ENCODE data around the gene PSMD1. TPM values are rescaled to one million over a fixed set of nuclear protein-coding genes. Genes with fewer than 3 reads are reported as not detected.

Gene PSMD1
- total RNA-seq, 1 experiment from 2014 or later: 92.1 TPM

DNA sequence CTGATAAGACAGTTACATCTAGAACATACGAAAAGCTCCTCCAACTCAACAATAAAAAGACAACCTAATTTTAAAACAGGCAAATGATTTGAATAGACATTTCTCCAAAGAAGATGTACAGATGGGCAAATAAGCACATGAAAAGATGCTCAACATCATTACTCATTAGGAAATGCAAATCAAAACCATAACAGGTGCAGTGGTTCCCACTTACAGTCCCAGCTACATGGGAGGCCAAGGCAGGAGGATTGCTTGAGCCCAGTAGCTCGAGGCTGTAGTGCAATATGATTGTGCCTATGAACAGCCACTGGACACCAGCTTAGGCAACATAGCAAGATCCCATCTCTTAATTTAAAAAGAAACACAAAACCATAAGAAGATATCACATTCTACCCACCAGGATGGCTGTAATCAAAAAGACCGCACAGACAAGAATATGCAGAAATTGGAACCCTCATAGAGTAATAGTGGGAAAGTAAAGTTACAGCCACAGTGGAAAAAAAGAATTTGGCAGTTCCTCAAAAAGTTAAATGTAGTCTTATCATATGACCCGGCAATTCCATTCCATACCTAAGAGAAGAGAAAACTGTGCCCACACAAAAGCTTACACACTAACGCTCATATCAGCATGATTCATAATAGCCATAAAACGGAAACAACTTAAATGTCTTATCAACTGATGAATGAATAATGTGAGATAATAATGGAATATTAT lies 111.2 kb downstream of the PSMD1 start:
- Histone ChIP-seq H3K36me3 (ENCODE audit: insufficient read depth, low read length) (peaks cover 66% of the 10 kb centered on the region; the same call in 1 of the 2 replicates), H3K9ac (ENCODE audit: low read length) (no peak overlapping the region), H3K27me3 (ENCODE audit: low read length) (no peaks in the 10 kb centered on the region), H3K4me2 (ENCODE audit: low read depth, low read length, poor library complexity, severe bottlenecking) (no peak overlapping the region), H3K9me3 (ENCODE audit: low read length) (no peaks in the 10 kb centered on the region), H2AFZ (ENCODE audit: low read length) (no peak overlapping the region), H3K4me1 (ENCODE audit: low read length) (peaks cover 15% of the 10 kb centered on the region), H3K4me3 (ENCODE audit: low read length) (no peak overlapping the region), H4K20me1 (ENCODE audit: insufficient read depth, low read depth, low read length) (no peaks in the 10 kb centered on the region), H3K79me2 (ENCODE audit: low read length) (no peaks in the 10 kb centered on the region), H3K9me2 (replicated peaks; ENCODE audit: insufficient read depth, low read length) (no peaks in the 10 kb centered on the region), H3K27ac (ENCODE audit: low read length) (no peak overlapping the region)
- DNase-seq: no peak

DNA sequence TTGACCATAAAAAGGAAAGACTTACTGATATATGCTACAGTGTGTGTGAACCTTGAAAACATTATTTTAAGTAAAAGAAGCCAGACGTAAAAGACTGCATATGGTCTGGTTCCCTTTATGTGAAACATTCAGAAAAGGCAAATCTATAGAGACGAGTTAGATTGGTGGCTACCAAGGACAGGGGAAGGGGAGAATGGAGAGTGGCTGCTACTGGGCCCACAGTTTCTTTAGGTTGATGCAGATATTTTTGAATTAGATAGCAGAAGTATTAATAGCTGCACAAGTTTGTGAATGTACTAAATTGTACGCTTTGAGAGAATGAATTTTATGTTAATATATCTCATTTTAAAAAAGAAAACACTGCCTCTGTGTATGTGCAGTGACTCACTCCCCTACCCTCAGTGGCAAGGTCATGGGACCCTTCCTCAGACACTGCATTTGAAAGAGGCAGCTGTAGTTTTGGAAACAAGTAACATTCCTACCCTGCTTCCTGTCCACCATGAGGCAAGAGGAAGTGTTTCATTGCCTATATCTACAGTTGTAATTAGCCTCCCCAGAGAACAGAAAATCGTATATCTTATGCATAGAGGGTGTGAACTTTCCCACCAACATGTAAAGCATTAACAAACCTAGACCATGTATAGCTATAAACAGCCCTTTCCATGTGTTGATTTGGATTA lies 111.9 kb downstream of the PSMD1 start:
- H4K20me1 ChIP-seq (ENCODE audit: insufficient read depth, low read depth, low read length): no peaks in the 10 kb centered on the region
- no peaks in the 10 kb centered on the region for H3K9me3 ChIP-seq (ENCODE audit: low read length)
- peaks cover 15% of the 10 kb centered on the region for H3K4me1 ChIP-seq (ENCODE audit: low read length)
- no peak overlapping the region for H3K4me2 ChIP-seq (ENCODE audit: low read depth, low read length, poor library complexity, severe bottlenecking)
- H3K9ac ChIP-seq (ENCODE audit: low read length): no peak overlapping the region
- H2AFZ ChIP-seq (ENCODE audit: low read length): no peak overlapping the region
- peaks cover 66% of the 10 kb centered on the region; the same call in 1 of the 2 replicates for H3K36me3 ChIP-seq (ENCODE audit: insufficient read depth, low read length)
- no peak overlapping the region for H3K27ac ChIP-seq (ENCODE audit: low read length)
- no peaks in the 10 kb centered on the region for H3K9me2 ChIP-seq (replicated peaks; ENCODE audit: insufficient read depth, low read length)
- H3K27me3 ChIP-seq (ENCODE audit: low read length): no peaks in the 10 kb centered on the region
- no peaks in the 10 kb centered on the region for H3K79me2 ChIP-seq (ENCODE audit: low read length)
- H3K4me3 ChIP-seq (ENCODE audit: low read length): no peak overlapping the region
- DNase-seq: no peak

DNA sequence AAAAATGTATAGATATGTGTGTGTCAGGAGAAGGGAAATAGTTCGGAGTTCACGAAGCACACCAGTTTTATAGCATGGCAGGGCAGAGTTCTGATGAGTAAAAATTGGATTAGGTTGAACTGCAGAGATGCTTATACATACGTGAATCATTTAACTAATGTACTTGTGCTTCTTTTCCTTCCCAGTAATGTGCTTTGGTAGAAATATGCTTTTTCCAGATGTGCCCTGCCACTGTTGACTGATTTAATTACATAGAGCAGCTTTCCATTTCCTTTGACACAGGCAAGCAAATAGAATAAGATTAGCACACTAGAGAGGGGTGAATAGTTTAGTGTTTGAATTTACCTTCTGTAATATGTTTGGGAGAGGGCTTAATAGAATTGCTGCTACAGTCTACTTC lies 112.8 kb downstream of the PSMD1 start:
- no peaks in the 10 kb centered on the region for H3K27me3 ChIP-seq (ENCODE audit: low read length)
- H3K36me3 ChIP-seq (ENCODE audit: insufficient read depth, low read length): peaks cover 67% of the 10 kb centered on the region; the same call in 1 of the 2 replicates
- H2AFZ ChIP-seq (ENCODE audit: low read length): no peak overlapping the region
- H3K9me2 ChIP-seq (replicated peaks; ENCODE audit: insufficient read depth, low read length): no peaks in the 10 kb centered on the region
- no peak overlapping the region for H3K27ac ChIP-seq (ENCODE audit: low read length)
- H3K79me2 ChIP-seq (ENCODE audit: low read length): no peaks in the 10 kb centered on the region
- H3K4me2 ChIP-seq (ENCODE audit: low read depth, low read length, poor library complexity, severe bottlenecking): no peak overlapping the region
- H3K9me3 ChIP-seq (ENCODE audit: low read length): no peaks in the 10 kb centered on the region
- H3K4me1 ChIP-seq (ENCODE audit: low read length): peaks cover 15% of the 10 kb centered on the region
- no peak overlapping the region for H3K4me3 ChIP-seq (ENCODE audit: low read length)
- no peaks in the 10 kb centered on the region for H4K20me1 ChIP-seq (ENCODE audit: insufficient read depth, low read depth, low read length)
- no peak for DNase-seq
- H3K9ac ChIP-seq (ENCODE audit: low read length): no peak overlapping the region

DNA sequence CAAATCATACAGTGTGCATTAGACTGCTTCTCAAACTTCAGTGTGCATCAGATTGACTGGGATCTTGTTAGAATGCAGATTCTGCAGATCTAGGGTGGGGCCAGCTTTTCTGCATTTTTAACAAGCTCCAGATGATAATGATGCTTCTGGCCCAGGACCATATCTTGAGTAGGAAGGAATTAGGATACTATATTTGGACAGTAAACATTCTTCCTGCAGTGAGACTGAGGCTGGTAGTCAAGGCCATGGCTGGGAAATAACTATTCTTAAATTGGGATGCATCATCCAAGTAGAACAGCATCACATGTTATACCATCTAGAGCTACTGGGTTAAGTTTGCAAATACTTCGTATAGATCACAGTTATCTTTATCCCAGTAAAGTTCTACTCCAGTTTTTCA lies 113.4 kb downstream of the PSMD1 start:
- H4K20me1 ChIP-seq (ENCODE audit: insufficient read depth, low read depth, low read length): no peaks in the 10 kb centered on the region
- H3K36me3 ChIP-seq (ENCODE audit: insufficient read depth, low read length): peaks cover 66% of the 10 kb centered on the region; the same call in 1 of the 2 replicates
- H3K27ac ChIP-seq (ENCODE audit: low read length): no peak overlapping the region
- H3K4me2 ChIP-seq (ENCODE audit: low read depth, low read length, poor library complexity, severe bottlenecking): no peak overlapping the region
- H3K27me3 ChIP-seq (ENCODE audit: low read length): no peaks in the 10 kb centered on the region
- no peaks in the 10 kb centered on the region for H3K79me2 ChIP-seq (ENCODE audit: low read length)
- no peak overlapping the region for H3K4me3 ChIP-seq (ENCODE audit: low read length)
- no peaks in the 10 kb centered on the region for H3K9me2 ChIP-seq (replicated peaks; ENCODE audit: insufficient read depth, low read length)
- no peak for DNase-seq
- H2AFZ ChIP-seq (ENCODE audit: low read length): no peak overlapping the region
- H3K9ac ChIP-seq (ENCODE audit: low read length): no peak overlapping the region
- H3K9me3 ChIP-seq (ENCODE audit: low read length): no peaks in the 10 kb centered on the region
- H3K4me1 ChIP-seq (ENCODE audit: low read length): peaks cover 15% of the 10 kb centered on the region

DNA sequence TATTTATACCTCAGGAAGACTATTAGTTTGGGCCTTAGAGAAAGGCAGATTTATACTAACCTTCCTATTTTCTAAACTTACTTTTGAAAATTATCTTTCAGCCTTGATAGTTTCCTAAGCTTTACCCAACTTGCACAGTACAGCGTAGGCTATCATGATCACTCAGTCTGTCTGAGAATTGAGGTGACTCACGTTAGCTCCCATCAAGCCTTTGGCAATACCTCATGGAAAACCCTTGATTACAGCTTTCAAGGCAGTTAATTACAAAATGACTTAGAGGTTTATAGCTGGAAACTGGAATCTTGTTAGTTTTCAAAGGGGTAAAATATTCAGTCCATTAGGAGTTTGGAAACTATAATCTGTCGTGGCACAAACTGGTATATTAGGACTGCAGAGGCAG lies 115.4 kb downstream of the PSMD1 start:
- no peak for DNase-seq
- H3K4me3 ChIP-seq (ENCODE audit: low read length): no peak overlapping the region

DNA sequence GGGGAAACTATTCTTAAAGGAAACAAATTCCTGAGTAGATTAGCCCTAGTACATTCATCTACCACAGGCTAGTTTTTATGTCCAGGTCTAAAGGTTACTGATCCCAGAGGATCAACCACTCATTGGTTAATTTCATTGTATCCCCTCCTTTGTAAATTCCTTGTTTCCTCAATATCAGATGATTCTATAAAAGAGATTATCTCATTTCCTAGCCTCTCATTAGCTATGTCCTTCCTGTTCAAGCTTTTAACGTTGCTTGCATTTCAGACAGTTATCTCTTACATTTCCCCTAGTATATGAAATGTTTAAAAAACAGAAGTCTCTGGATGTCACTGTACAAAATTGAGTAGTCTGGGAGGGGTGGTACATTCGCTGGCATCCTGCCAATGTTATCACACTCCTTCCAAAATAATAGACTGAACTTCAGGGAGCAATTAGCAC lies 117.6 kb downstream of the PSMD1 start:
- Histone ChIP-seq H3K4me1 (ENCODE audit: low read length) (no peaks in the 10 kb centered on the region), H3K9ac (ENCODE audit: low read length) (no peak overlapping the region), H3K4me2 (ENCODE audit: low read depth, low read length, poor library complexity, severe bottlenecking) (no peak overlapping the region), H4K20me1 (ENCODE audit: insufficient read depth, low read depth, low read length) (no peaks in the 10 kb centered on the region), H3K36me3 (ENCODE audit: insufficient read depth, low read length) (peaks cover 29% of the 10 kb centered on the region; the same call in 1 of the 2 replicates), H2AFZ (ENCODE audit: low read length) (no peak overlapping the region), H3K79me2 (ENCODE audit: low read length) (no peaks in the 10 kb centered on the region), H3K27me3 (ENCODE audit: low read length) (no peaks in the 10 kb centered on the region), H3K9me3 (ENCODE audit: low read length) (no peaks in the 10 kb centered on the region), H3K27ac (ENCODE audit: low read length) (no peak overlapping the region), H3K4me3 (ENCODE audit: low read length) (no peak overlapping the region), H3K9me2 (replicated peaks; ENCODE audit: insufficient read depth, low read length) (no peaks in the 10 kb centered on the region)
- DNase-seq: no peak

More for the DNA sequence above, 115.4 kb downstream of the PSMD1 start:
- Histone ChIP-seq H3K9me3 (ENCODE audit: low read length) (no peaks in the 10 kb centered on the region), H3K27me3 (ENCODE audit: low read length) (no peaks in the 10 kb centered on the region), H3K27ac (ENCODE audit: low read length) (no peak overlapping the region), H3K4me2 (ENCODE audit: low read depth, low read length, poor library complexity, severe bottlenecking) (no peak overlapping the region), H3K36me3 (ENCODE audit: insufficient read depth, low read length) (peaks cover 48% of the 10 kb centered on the region; the same call in 1 of the 2 replicates), H4K20me1 (ENCODE audit: insufficient read depth, low read depth, low read length) (no peaks in the 10 kb centered on the region), H3K4me1 (ENCODE audit: low read length) (peaks cover 8% of the 10 kb centered on the region), H3K79me2 (ENCODE audit: low read length) (no peaks in the 10 kb centered on the region), H3K9me2 (replicated peaks; ENCODE audit: insufficient read depth, low read length) (no peaks in the 10 kb centered on the region), H3K9ac (ENCODE audit: low read length) (no peak overlapping the region), H2AFZ (ENCODE audit: low read length) (no peak overlapping the region)

DNA sequence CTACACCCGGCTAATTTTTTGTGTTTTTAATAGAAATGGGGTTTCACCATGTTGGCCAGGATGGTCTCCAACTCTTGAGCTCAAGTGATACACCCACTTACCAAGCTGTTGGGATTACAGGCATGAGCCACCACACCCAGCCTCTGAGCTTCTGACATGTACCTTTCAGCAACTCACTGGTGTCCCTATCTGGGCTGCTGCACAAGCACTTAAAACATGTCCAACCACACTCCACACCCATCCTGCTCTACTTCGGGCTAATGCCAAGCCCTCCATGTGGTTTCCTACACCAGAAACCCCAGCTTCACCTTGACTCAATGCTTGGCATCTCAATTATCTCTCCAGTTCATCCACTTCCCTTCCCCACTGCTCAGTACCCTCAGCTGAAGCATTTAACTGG lies 119.4 kb downstream of the PSMD1 start:
- DNase-seq: no peak
- H3K9me2 ChIP-seq (replicated peaks; ENCODE audit: insufficient read depth, low read length): no peaks in the 10 kb centered on the region
- no peak overlapping the region for H2AFZ ChIP-seq (ENCODE audit: low read length)
- H3K4me2 ChIP-seq (ENCODE audit: low read depth, low read length, poor library complexity, severe bottlenecking): no peak overlapping the region
- no peaks in the 10 kb centered on the region for H4K20me1 ChIP-seq (ENCODE audit: insufficient read depth, low read depth, low read length)
- H3K9ac ChIP-seq (ENCODE audit: low read length): no peak overlapping the region
- no peaks in the 10 kb centered on the region for H3K79me2 ChIP-seq (ENCODE audit: low read length)
- H3K4me3 ChIP-seq (ENCODE audit: low read length): no peak overlapping the region
- H3K4me1 ChIP-seq (ENCODE audit: low read length): no peaks in the 10 kb centered on the region; the same call in 1 of the 2 replicates
- no peak overlapping the region for H3K27ac ChIP-seq (ENCODE audit: low read length)
- no peaks in the 10 kb centered on the region for H3K9me3 ChIP-seq (ENCODE audit: low read length)
- H3K36me3 ChIP-seq (ENCODE audit: insufficient read depth, low read length): peaks cover 17% of the 10 kb centered on the region; the same call in 1 of the 2 replicates
- H3K27me3 ChIP-seq (ENCODE audit: low read length): no peaks in the 10 kb centered on the region

DNA sequence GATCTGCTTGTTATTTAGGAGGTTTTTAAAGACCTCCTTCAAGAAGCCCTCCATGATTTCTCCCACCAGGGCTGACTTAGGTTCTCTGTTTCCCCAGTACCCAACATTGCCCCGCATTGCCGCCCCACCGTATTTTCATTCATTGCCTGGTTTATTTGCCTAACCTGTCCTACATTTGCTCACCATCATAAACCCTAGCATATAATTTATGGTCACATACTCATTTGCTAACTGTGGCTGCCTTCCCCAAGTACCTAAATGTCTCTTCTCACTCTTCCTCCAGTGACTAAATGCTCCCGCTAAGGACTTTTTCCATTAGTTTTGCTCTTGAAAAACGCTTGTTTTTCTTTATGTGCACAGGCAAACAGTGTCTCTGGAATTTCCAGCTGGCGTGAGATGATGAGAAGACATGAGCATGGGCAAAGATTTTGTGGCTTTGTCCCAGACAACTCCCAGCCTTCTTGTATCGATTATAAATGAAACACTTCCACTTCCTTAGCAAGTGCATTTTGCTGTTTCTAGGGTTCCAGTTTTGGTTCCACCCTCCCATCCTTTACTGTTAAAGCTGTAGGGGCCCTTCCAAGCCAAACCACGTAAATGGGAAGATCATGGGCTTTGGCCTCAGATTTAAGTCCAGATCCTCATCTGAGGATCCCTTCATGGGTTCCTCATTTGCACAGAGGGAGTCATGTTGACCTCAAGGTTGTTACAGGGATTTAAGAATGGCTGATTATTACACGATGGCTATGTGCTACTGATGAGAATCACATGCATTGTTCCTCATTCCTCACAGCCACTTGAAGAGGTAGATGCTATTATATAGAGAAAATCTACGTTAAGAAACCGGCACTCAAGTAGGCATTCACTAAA lies 120.7 kb downstream of the PSMD1 start:
- Histone ChIP-seq H3K79me2 (ENCODE audit: low read length) (no peaks in the 10 kb centered on the region), H3K36me3 (ENCODE audit: insufficient read depth, low read length) (peaks cover 9% of the 10 kb centered on the region; the same call in 1 of the 2 replicates), H3K27ac (ENCODE audit: low read length) (no peak overlapping the region), H3K4me3 (ENCODE audit: low read length) (no peak overlapping the region), H3K4me2 (ENCODE audit: low read depth, low read length, poor library complexity, severe bottlenecking) (no peak overlapping the region), H4K20me1 (ENCODE audit: insufficient read depth, low read depth, low read length) (no peaks in the 10 kb centered on the region), H3K9me2 (replicated peaks; ENCODE audit: insufficient read depth, low read length) (no peaks in the 10 kb centered on the region), H3K9me3 (ENCODE audit: low read length) (no peaks in the 10 kb centered on the region), H3K4me1 (ENCODE audit: low read length) (peaks cover 2% of the 10 kb centered on the region; the same call in 1 of the 2 replicates), H3K9ac (ENCODE audit: low read length) (no peak overlapping the region), H2AFZ (ENCODE audit: low read length) (no peak overlapping the region), H3K27me3 (ENCODE audit: low read length) (no peaks in the 10 kb centered on the region)
- DNase-seq: no peak
